ENCODE data around the gene ADAT2.
"Not testable (repeated sequence)": the region's sequence is repeated elsewhere in the genome, so short reads cannot be mapped to it uniquely, and the experiment has no call there.

ADAT2 gene

DNA sequence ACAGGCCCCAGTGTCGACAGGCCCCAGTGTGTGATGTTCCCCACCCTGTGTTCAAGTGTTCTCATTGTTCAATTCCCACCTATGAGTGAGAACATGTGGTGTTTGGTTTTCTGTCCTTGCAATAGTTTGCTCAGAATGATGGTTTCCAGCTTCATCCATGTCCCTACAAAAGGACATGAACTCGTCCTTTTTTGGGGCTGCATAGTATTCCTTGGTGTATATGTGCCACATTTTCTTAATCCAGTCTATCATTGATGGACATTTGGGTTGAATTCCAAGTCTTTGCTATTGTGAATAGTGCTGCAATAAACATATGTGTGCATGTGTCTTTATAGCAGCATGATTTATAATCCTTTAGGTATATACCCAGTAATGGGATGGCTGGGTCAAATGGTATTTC, 18.3 kb upstream of the ADAT2 start:
- not testable (repeated sequence) for H3K4me3 ChIP-seq (ENCODE audit: low read length); H3K4me1 ChIP-seq (ENCODE audit: control insufficient read depth, low read depth, low read length); H3K36me3 ChIP-seq (ENCODE audit: control insufficient read depth, low read depth, low read length); H3K27me3 ChIP-seq (ENCODE audit: control insufficient read depth, insufficient read depth, low read length); H3K9me3 ChIP-seq (ENCODE audit: control insufficient read depth, low read depth, low read length); H3K9ac ChIP-seq (ENCODE audit: low read length); H3K27ac ChIP-seq (ENCODE audit: low read length)

GRCh38 chr6:143468026-143468425, 17.5 kb upstream of the ADAT2 start:
- Histone ChIP-seq H3K9me3 (ENCODE audit: control insufficient read depth, low read depth, low read length) (no peaks in the 10 kb centered on the region), H3K4me3 (ENCODE audit: low read length) (no peak overlapping the region), H3K27me3 (ENCODE audit: control insufficient read depth, insufficient read depth, low read length) (no peaks in the 10 kb centered on the region), H3K36me3 (ENCODE audit: control insufficient read depth, low read depth, low read length) (no peaks in the 10 kb centered on the region), H3K9ac (ENCODE audit: low read length) (no peak overlapping the region), H3K27ac (ENCODE audit: low read length) (no peak overlapping the region), H3K4me1 (ENCODE audit: control insufficient read depth, low read depth, low read length) (no peaks in the 10 kb centered on the region)

- Histone ChIP-seq H3K4me1 (ENCODE audit: control insufficient read depth, low read depth, low read length) (no peaks in the 10 kb centered on the region), H3K4me3 (ENCODE audit: low read length) (no peak overlapping the region), H3K27me3 (ENCODE audit: control insufficient read depth, insufficient read depth, low read length) (no peaks in the 10 kb centered on the region), H3K9me3 (ENCODE audit: control insufficient read depth, low read depth, low read length) (no peaks in the 10 kb centered on the region), H3K9ac (ENCODE audit: low read length) (no peak overlapping the region), H3K27ac (ENCODE audit: low read length) (no peak overlapping the region), H3K36me3 (ENCODE audit: control insufficient read depth, low read depth, low read length) (no peaks in the 10 kb centered on the region)
Measured at GRCh38 chr6:143465546-143465945, 15.1 kb upstream of the ADAT2 start.

DNA sequence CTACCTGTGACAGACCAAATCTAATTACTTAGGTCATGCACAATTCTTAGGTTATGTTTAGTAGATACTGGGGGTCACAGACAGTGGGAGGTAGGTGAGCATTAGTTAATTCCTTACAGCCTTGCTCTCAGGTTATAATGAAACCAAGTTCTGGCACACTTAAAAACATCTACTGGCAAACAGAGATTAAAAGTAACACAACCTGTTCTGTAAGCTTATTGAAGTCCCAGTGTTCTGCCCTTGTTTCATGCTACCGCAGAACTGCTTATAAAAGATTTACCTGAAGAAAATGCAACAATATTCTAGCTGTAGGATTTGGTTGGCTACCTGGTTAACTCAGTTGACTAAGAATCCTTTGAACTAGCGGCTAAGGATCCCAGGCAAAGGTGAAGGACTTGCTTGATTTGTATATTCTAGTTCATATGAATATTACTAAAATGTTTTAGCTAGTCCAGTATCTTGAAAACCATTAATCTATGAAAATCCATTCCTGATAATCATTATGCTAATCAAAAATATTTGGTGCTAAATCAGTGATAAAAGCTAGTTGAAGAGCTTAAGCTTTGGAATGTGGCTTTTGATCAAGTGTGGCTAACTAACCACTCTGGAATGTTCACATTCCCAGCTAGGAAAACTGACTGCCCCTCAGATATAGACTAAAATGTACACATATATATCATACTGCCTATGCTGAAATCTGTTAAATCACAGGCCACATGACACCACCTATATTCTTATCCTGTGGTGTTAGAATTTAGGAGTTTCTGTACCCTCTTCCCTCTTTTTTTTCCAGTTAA, 7.3 kb upstream of the ADAT2 start:
- no peaks in the 10 kb centered on the region for H3K4me1 ChIP-seq (ENCODE audit: control insufficient read depth, low read depth, low read length)
- no peak overlapping the region for H3K9ac ChIP-seq (ENCODE audit: low read length)
- H3K27ac ChIP-seq (ENCODE audit: low read length): no peak overlapping the region
- H3K36me3 ChIP-seq (ENCODE audit: control insufficient read depth, low read depth, low read length): no peaks in the 10 kb centered on the region
- no peaks in the 10 kb centered on the region for H3K9me3 ChIP-seq (ENCODE audit: control insufficient read depth, low read depth, low read length)
- no peak overlapping the region for H3K4me3 ChIP-seq (ENCODE audit: low read length)
- no peaks in the 10 kb centered on the region for H3K27me3 ChIP-seq (ENCODE audit: control insufficient read depth, insufficient read depth, low read length)

DNA sequence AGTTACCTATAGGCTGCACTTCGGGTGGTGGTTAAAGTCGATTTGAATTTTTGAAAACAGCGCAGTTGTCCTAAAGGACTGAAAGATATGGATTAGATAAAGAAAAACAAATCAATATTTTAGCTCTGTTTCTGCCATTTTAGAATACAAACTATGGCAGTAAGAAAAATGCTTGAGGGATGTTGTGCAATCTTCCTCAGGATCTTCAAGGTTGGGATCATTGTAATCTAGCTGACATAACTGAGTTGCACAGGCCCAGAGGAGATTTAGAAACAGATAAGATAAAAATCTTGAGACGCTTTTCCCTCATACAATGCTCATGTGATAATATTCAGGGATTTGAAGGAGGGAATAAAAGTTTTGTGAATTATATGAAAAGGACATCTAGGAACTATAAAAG, 1.0 kb upstream of the ADAT2 start:
- peak overlapping the region; percentile 91 for H3K4me3 ChIP-seq (ENCODE audit: low read length)
- H3K27me3 ChIP-seq (ENCODE audit: control insufficient read depth, insufficient read depth, low read length): no peaks in the 10 kb centered on the region
- peak overlapping the region; percentile 63 for H3K9ac ChIP-seq (ENCODE audit: low read length)
- no peaks in the 10 kb centered on the region for H3K9me3 ChIP-seq (ENCODE audit: control insufficient read depth, low read depth, low read length)
- H3K4me1 ChIP-seq (ENCODE audit: control insufficient read depth, low read depth, low read length): peaks cover 4% of the 10 kb centered on the region
- H3K36me3 ChIP-seq (ENCODE audit: control insufficient read depth, low read depth, low read length): no peaks in the 10 kb centered on the region
- H3K27ac ChIP-seq (ENCODE audit: low read length): no peak overlapping the region

DNA sequence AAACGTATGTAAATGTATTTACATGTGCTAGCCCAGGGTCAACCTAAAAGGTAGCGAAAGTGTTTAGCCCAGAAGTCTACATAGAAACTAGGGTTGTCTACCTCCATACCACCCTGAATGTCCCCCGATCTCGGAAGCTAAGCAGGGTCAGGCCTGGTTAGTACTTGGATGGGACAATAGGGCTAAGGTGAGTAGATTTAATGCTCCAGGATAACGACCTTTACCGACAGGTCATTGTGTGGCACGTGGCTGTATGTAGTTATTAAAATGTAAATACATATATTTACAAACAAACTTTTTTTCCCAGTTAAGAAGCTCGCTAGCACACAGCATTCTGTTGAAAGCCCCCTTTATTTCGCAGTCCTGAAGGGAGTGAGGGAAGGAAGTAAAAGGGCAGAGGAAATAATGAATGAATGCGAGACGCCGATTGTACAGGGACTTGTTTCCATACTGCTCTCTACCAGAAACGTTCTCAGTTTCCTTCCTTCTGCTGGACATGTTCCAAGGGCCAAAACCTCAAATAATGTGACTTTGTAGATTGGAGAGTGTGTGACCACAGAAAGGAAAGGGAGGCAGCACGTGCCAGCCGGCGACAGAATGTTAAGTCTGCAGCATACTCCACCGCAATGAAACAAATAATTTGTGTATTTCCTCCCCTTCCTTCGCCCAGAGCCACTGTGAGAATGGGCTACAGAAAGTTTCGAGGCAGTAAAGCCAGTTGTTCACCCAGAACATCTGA, 612 bp downstream of the ADAT2 start:
- no peaks in the 10 kb centered on the region for H3K36me3 ChIP-seq (ENCODE audit: control insufficient read depth, low read depth, low read length)
- H3K4me1 ChIP-seq (ENCODE audit: control insufficient read depth, low read depth, low read length): peaks cover 4% of the 10 kb centered on the region
- no peaks in the 10 kb centered on the region for H3K27me3 ChIP-seq (ENCODE audit: control insufficient read depth, insufficient read depth, low read length)
- peak overlapping the region; percentile 90 for H3K9ac ChIP-seq (ENCODE audit: low read length)
- H3K9me3 ChIP-seq (ENCODE audit: control insufficient read depth, low read depth, low read length): no peaks in the 10 kb centered on the region
- peak overlapping the region; percentile 91 for H3K4me3 ChIP-seq (ENCODE audit: low read length)
- peak overlapping the region; percentile 25 for H3K27ac ChIP-seq (ENCODE audit: low read length)

DNA sequence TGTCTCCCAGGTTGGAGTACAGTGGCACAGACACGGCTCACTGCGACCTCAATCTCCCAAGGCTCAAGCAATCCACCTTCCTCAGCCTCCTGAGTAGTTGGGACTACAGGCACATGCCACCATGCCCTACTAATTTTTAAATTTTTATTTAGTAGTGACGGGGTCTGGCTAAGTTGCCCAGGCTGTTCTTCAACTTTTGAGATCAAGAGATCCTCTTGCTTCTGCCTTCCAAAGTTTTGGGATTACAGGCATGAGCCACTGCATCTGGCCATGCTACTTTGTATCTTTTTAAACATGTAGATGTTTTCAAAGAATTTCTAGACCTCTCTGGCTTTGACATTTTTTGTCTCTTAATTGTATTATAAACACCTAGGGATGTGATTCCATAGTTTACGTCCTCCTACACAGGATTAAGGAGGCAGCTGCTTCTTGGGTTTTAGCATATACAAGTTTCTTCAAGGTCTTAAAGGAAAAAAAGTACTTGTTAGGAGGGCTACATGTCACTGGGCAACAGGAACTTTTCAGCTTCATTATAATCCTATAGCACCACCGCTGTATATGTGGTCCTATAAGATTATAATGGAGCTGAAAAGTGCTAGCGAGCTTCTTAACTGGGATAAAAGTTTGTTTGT, 1.3 kb downstream of the ADAT2 start:
- Histone ChIP-seq H3K27me3 (ENCODE audit: control insufficient read depth, insufficient read depth, low read length) (no peaks in the 10 kb centered on the region), H3K36me3 (ENCODE audit: control insufficient read depth, low read depth, low read length) (no peaks in the 10 kb centered on the region), H3K9ac (ENCODE audit: low read length) (peak overlapping the region; percentile 90), H3K9me3 (ENCODE audit: control insufficient read depth, low read depth, low read length) (no peaks in the 10 kb centered on the region), H3K4me1 (ENCODE audit: control insufficient read depth, low read depth, low read length) (peaks cover 4% of the 10 kb centered on the region), H3K27ac (ENCODE audit: low read length) (no peak overlapping the region), H3K4me3 (ENCODE audit: low read length) (peak overlapping the region; percentile 91)

DNA sequence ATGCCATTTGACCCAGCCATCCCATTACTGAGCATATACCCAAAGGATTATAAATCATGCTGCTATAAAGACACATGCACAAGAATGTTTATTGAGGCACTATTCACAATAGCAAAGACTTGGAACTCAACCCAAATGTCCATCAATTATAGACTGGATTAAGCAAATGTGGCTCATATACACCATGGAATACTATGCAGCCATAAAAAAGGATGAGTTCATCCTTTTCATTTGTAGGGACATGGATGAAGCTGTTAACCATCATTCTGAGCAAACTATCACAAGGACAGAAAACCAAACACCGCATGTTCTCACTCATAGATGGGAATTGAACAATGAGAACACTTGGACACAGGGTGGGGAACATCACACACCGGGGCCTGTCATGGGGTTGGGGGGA, 2.6 kb downstream of the ADAT2 start:
- not testable (repeated sequence) for H3K27ac ChIP-seq (ENCODE audit: low read length); H3K9ac ChIP-seq (ENCODE audit: low read length); H3K36me3 ChIP-seq (ENCODE audit: control insufficient read depth, low read depth, low read length); H3K27me3 ChIP-seq (ENCODE audit: control insufficient read depth, insufficient read depth, low read length); H3K4me1 ChIP-seq (ENCODE audit: control insufficient read depth, low read depth, low read length); H3K9me3 ChIP-seq (ENCODE audit: control insufficient read depth, low read depth, low read length); H3K4me3 ChIP-seq (ENCODE audit: low read length)

GRCh38 chr6:143443096-143443495, 7.4 kb downstream of the ADAT2 start:
- Histone ChIP-seq H3K4me1 (ENCODE audit: control insufficient read depth, low read depth, low read length) (no peaks in the 10 kb centered on the region), H3K36me3 (ENCODE audit: control insufficient read depth, low read depth, low read length) (peaks cover 12% of the 10 kb centered on the region), H3K27me3 (ENCODE audit: control insufficient read depth, insufficient read depth, low read length) (no peaks in the 10 kb centered on the region), H3K27ac (ENCODE audit: low read length) (no peak overlapping the region), H3K9ac (ENCODE audit: low read length) (no peak overlapping the region), H3K9me3 (ENCODE audit: control insufficient read depth, low read depth, low read length) (no peaks in the 10 kb centered on the region), H3K4me3 (ENCODE audit: low read length) (no peak overlapping the region)

- no peak overlapping the region for H3K4me3 ChIP-seq (ENCODE audit: low read length)
- H3K9ac ChIP-seq (ENCODE audit: low read length): no peak overlapping the region
- H3K4me1 ChIP-seq (ENCODE audit: control insufficient read depth, low read depth, low read length): no peaks in the 10 kb centered on the region
- H3K27me3 ChIP-seq (ENCODE audit: control insufficient read depth, insufficient read depth, low read length): no peaks in the 10 kb centered on the region
- H3K36me3 ChIP-seq (ENCODE audit: control insufficient read depth, low read depth, low read length): peaks cover 18% of the 10 kb centered on the region
- no peaks in the 10 kb centered on the region for H3K9me3 ChIP-seq (ENCODE audit: control insufficient read depth, low read depth, low read length)
- no peak overlapping the region for H3K27ac ChIP-seq (ENCODE audit: low read length)
Measured at GRCh38 chr6:143441680-143442545, 8.6 kb downstream of the ADAT2 start.

GRCh38 chr6:143441010-143441409, 9.5 kb downstream of the ADAT2 start:
- Histone ChIP-seq H3K36me3 (ENCODE audit: control insufficient read depth, low read depth, low read length) (peaks cover 22% of the 10 kb centered on the region), H3K27me3 (ENCODE audit: control insufficient read depth, insufficient read depth, low read length) (no peaks in the 10 kb centered on the region), H3K9ac (ENCODE audit: low read length) (no peak overlapping the region), H3K27ac (ENCODE audit: low read length) (no peak overlapping the region), H3K9me3 (ENCODE audit: control insufficient read depth, low read depth, low read length) (no peaks in the 10 kb centered on the region), H3K4me1 (ENCODE audit: control insufficient read depth, low read depth, low read length) (no peaks in the 10 kb centered on the region), H3K4me3 (ENCODE audit: low read length) (no peak overlapping the region)
